Measurements from ENCODE around the gene FIZ1.

GRCh38 chr19:55624109-55625003 lies 25.0 kb upstream of the FIZ1 start, which contains the start of gene ZNF784:
- no peak for TF ChIP-seq CTCF (IDR thresholded peaks at IDR 0.05)
- TF ChIP-seq EZH2 (IDR thresholded peaks at IDR 0.05), result no peak

Data from neural progenitor cell (in vitro differentiated cells).